IMR-90 (cell line): ENCODE results near the gene ZNF211. TPM values are rescaled to one million over a fixed set of nuclear protein-coding genes. Genes with fewer than 3 reads are reported as not detected.

Experiments used
- ATAC-seq: fragments of 200-7000 bp; cut with Tn5 transposase; 2 replicates; pipeline ENCODE4 v1.9.1; 2020; ENCODE audit warnings: low read depth, mild to moderate bottlenecking, moderate library complexity
- BruUV-seq: library from RNA; stranded (reverse); fragments of 400-500 nt; replicated peaks from 2 replicates; lab custom pipeline; 2021; lab: Mats Ljungman, UMichigan
- CTCF ChIA-PET: fragments of 300-600 bp; formaldehyde crosslinking; extraction: SDS; loops from one replicate; lab custom pipeline; 2021; ENCODE audit warnings: antibody characterized with exemption; lab: Yijun Ruan, JAX
- POLR2A ChIA-PET: fragments of 300-600 bp; sonication (Branson Sonifier 250); formaldehyde crosslinking; loops from one replicate; lab custom pipeline; 2022; ENCODE audit warnings: antibody characterized with exemption; ENCODE audit not compliant: unreplicated experiment; lab: Charles Lee
- DNase-seq: peaks from one replicate; pipeline ENCODE4 v3.0.0; 2013
- H2AFZ ChIP-seq: replicated peaks from 2 replicates; pipeline ENCODE3; 2013; ENCODE audit warnings: low read length, mild to moderate bottlenecking; ENCODE audit not compliant: poor library complexity
- H2AK5ac ChIP-seq: 2 replicates; pipeline ENCODE4 v1.6.1; 2013; ENCODE audit warnings: low read depth, low read length, inconsistent platforms
- H2AK9ac ChIP-seq: replicated peaks from 2 replicates; pipeline ENCODE3; 2013; ENCODE audit warnings: mild to moderate bottlenecking, low read depth, low read length, moderate library complexity; ENCODE audit not compliant: poor library complexity
- H2BK120ac ChIP-seq: 2 replicates; pipeline ENCODE4 v1.6.1; 2013; ENCODE audit warnings: low read depth, low read length, inconsistent platforms
- H2BK15ac ChIP-seq: 3 replicates; pipeline ENCODE4 v1.6.1; 2013; ENCODE audit warnings: low read depth, low read length, inconsistent platforms
- H2BK20ac ChIP-seq: 2 replicates; pipeline ENCODE4 v1.6.1; 2013; ENCODE audit warnings: low read depth, mild to moderate bottlenecking, inconsistent platforms, low read length, moderate library complexity
- H2BK5ac ChIP-seq: 2 replicates; pipeline ENCODE4 v1.6.1; 2013; ENCODE audit warnings: mild to moderate bottlenecking, low read depth, low read length, inconsistent platforms; ENCODE audit not compliant: poor library complexity, severe bottlenecking
- H3K14ac ChIP-seq: replicated peaks from 2 replicates; pipeline ENCODE4 v1.6.1; 2013; ENCODE audit warnings: low read depth, low read length, inconsistent platforms
- H3K18ac ChIP-seq: 2 replicates; pipeline ENCODE4 v1.6.1; 2013; ENCODE audit warnings: low read depth, low read length, control low read depth
- H3K23ac ChIP-seq: 2 replicates; pipeline ENCODE4 v1.6.1; 2013; ENCODE audit warnings: low read depth, low read length, inconsistent platforms
- H3K27ac ChIP-seq: 2 replicates; pipeline ENCODE4 v1.5.1; 2013; ENCODE audit warnings: mild to moderate bottlenecking, control low read depth, low read length; ENCODE audit not compliant: insufficient read depth
- H3K27me3 ChIP-seq: 2 replicates; pipeline ENCODE4 v1.6.1; 2013; ENCODE audit warnings: low read length; ENCODE audit not compliant: control insufficient read depth, insufficient read depth
- H3K36me3 ChIP-seq: 2 replicates; pipeline ENCODE4 v1.6.1; 2013; ENCODE audit warnings: low read length, mixed read lengths; ENCODE audit not compliant: control insufficient read depth, insufficient read depth
- H3K4ac ChIP-seq: 2 replicates; pipeline ENCODE4 v1.6.1; 2013; ENCODE audit warnings: low read depth, low read length, inconsistent platforms
- H3K4me1 ChIP-seq: 2 replicates; pipeline ENCODE4 v1.6.1; 2013; ENCODE audit warnings: low read length, mixed read lengths; ENCODE audit not compliant: control insufficient read depth, insufficient read depth
- H3K4me2 ChIP-seq: 2 replicates; pipeline ENCODE4 v1.6.1; 2013; ENCODE audit warnings: low read depth, mild to moderate bottlenecking, control low read depth, low read length, moderate library complexity
- H3K4me3 ChIP-seq: 2 replicates; pipeline ENCODE4 v1.5.1; 2013; ENCODE audit warnings: low read depth, mild to moderate bottlenecking, control low read depth, low read length, moderate library complexity; ENCODE audit not compliant: insufficient read depth
- H3K56ac ChIP-seq: 2 replicates; pipeline ENCODE4 v1.6.1; 2013; ENCODE audit warnings: low read length, inconsistent platforms; ENCODE audit not compliant: insufficient read depth; ENCODE audit errors: extremely low read depth
- H3K79me1 ChIP-seq, 2 experiments: 2 replicates each; pipeline ENCODE4 v1.6.1; 2013; ENCODE audit warnings: low read length in 2 of 2, inconsistent platforms in 1 of 2, low read depth in 1 of 2
- H3K9ac ChIP-seq: 2 replicates; pipeline ENCODE4 v1.6.1; 2013; ENCODE audit warnings: low read depth, low read length, control low read depth
- H3K9me1 ChIP-seq: 2 replicates; pipeline ENCODE4 v1.6.1; 2013; ENCODE audit warnings: low read length, inconsistent platforms; ENCODE audit not compliant: insufficient read depth
- H3K9me3 ChIP-seq: 2 replicates; pipeline ENCODE4 v1.6.1; 2013; ENCODE audit warnings: low read length; ENCODE audit not compliant: control insufficient read depth, insufficient read depth
- H4K20me1 ChIP-seq: 2 replicates; pipeline ENCODE4 v1.6.1; 2013; ENCODE audit warnings: low read length, inconsistent platforms; ENCODE audit not compliant: insufficient read depth
- H4K5ac ChIP-seq: 2 replicates; pipeline ENCODE4 v1.6.1; 2013; ENCODE audit warnings: mild to moderate bottlenecking, low read depth, low read length, control low read depth
- H4K8ac ChIP-seq, 2 experiments: 2 replicates each; pipeline ENCODE4 v1.6.1; 2013; ENCODE audit warnings: low read depth in 2 of 2, low read length in 2 of 2, control low read depth in 1 of 2, inconsistent platforms in 1 of 2
- H4K91ac ChIP-seq: 2 replicates; pipeline ENCODE4 v1.6.1; 2013; ENCODE audit warnings: low read depth, low read length, inconsistent platforms; ENCODE audit not compliant: insufficient read depth
- CEBPB ChIP-seq: IDR thresholded peaks from 2 replicates; pipeline ENCODE4 v1.6.1; 2012; ENCODE audit warnings: low read depth, low read length, improper control_type of control experiment
- MXI1 ChIP-seq: IDR thresholded peaks from 2 replicates; pipeline ENCODE4 v1.6.1; 2012; ENCODE audit warnings: low read depth, mild to moderate bottlenecking, low read length, moderate library complexity, borderline replicate concordance
- RAD21 ChIP-seq: IDR thresholded peaks from 2 replicates; pipeline ENCODE4 v1.6.1; 2012; ENCODE audit warnings: low read length, improper control_type of control experiment
- RCOR1 ChIP-seq: IDR thresholded peaks from 2 replicates; pipeline ENCODE4 v1.6.1; 2012; ENCODE audit warnings: mild to moderate bottlenecking, low read length, improper control_type of control experiment; ENCODE audit not compliant: insufficient replicate concordance
- SMC3 ChIP-seq: fragments of 150-350 bp; IDR thresholded peaks from 2 replicates; pipeline ENCODE4 v1.6.1; 2016; ENCODE audit warnings: low read depth, mild to moderate bottlenecking, antibody characterized with exemption, low read length, moderate library complexity
- WGBS, 2 experiments: methylation state at CpG; one replicate each; pipeline versions ENCODE4 v1.1.5 to v1.1.7; 2013; ENCODE audit warnings: missing lambda C conversion rate in 2 of 2; ENCODE audit not compliant: insufficient read length in 1 of 2; ENCODE audit errors: extremely low coverage in 2 of 2; 5-methylcytosine and 5-hydroxymethylcytosine counted together
- dilution Hi-C: fragments of 300-500 bp; cut with HindIII; formaldehyde crosslinking; loops from one replicate; pipeline ENCODE4 v1.14.3; 2018; ENCODE audit warnings: low sequenced_read_pairs; ENCODE audit not compliant: unreplicated experiment
- in situ Hi-C: fragments of 300-500 bp; cut with MboI; formaldehyde crosslinking; loops from 3 replicates; pipeline ENCODE4 v1.14.3; 2019; ENCODE audit warnings: low sequenced_read_pairs, inconsistent platforms, mixed read lengths
- intact Hi-C: fragments of 100-400 bp; cut with micrococcal nuclease; formaldehyde crosslinking; loops from 2 replicates; pipeline ENCODE4 v1.10.0; 2022
- polyA plus RNA-seq, 3 experiments: library from polyadenylated mRNA; depleted of rRNA; stranded (reverse); fragments of >200 nt; gene quantifications; 2 replicates each; pipeline ENCODE4 v1.2.3, GENCODE V29; 2012; ENCODE audit warnings: low replicate concordance in 1 of 3
- total RNA-seq: library from RNA; depleted of rRNA; stranded (reverse); fragments of >200 nt; gene quantifications from 2 replicates; pipeline ENCODE4 v1.2.3, GENCODE V29; 2012

Gene ZNF211
- total and polyA plus RNA-seq, 2 of the 4 experiments (the other 2 are of a cell fraction) = 8.7 to 13.1 TPM

GRCh38 chr19:57655443-57655842 lies 22.5 kb downstream of the ZNF211 start:
- intact Hi-C loops = no loop called here
- H2BK5ac ChIP-seq = no peak overlapping the region
- no peak overlapping the region for H3K27ac ChIP-seq
- no peak for TF ChIP-seq SMC3
- TF ChIP-seq RCOR1 = no peak
- TF ChIP-seq CEBPB = no peak
- no peak for TF ChIP-seq MXI1
- TF ChIP-seq RAD21 = no peak
- no peak overlapping the region for H4K5ac ChIP-seq
- H3K23ac ChIP-seq = no peak overlapping the region
- H2BK15ac ChIP-seq = no peak overlapping the region
- no peak overlapping the region for H4K91ac ChIP-seq
- H3K4me3 ChIP-seq = no peak overlapping the region
- ChIA-PET CTCF (no interaction called here), POLR2A (interaction anchor here (0.5 kb wide), 1 partner anchor 197 kb away, joined by 3 read pairs; no protein-coding TSS in a partner anchor)
- no peak overlapping the region for H2AK9ac ChIP-seq
- no peak for ATAC-seq
- no peak overlapping the region for H3K18ac ChIP-seq
- no peaks in the 10 kb centered on the region for H4K20me1 ChIP-seq
- H3K14ac ChIP-seq = no peak overlapping the region
- H3K79me1 ChIP-seq = no peaks in the 10 kb centered on the region
- no TSS peak for BruUV-seq
- no peaks in the 10 kb centered on the region for H3K4me1 ChIP-seq
- H3K27me3 ChIP-seq = peaks cover 3% of the 10 kb centered on the region
- H3K9me1 ChIP-seq = no peaks in the 10 kb centered on the region
- no peak overlapping the region for H2BK20ac ChIP-seq
- H3K56ac ChIP-seq = no peak overlapping the region
- no peak overlapping the region for H3K4ac ChIP-seq
- peaks cover 7% of the 10 kb centered on the region for H3K9me3 ChIP-seq
- H3K4me2 ChIP-seq = no peak overlapping the region
- H3K36me3 ChIP-seq = no peaks in the 10 kb centered on the region
- H3K9ac ChIP-seq = no peak overlapping the region
- no peak overlapping the region for H2BK120ac ChIP-seq
- in situ Hi-C loops = no loop called here
- DNase-seq = no peak
- H2AFZ ChIP-seq = no peak overlapping the region
- no peak overlapping the region for H4K8ac ChIP-seq
- WGBS, 2 experiments = no CpG with 5 or more reads among the region's 1 CpG
- dilution Hi-C loops = no loop called here
- H2AK5ac ChIP-seq = no peak overlapping the region
